HG02981 (cell line): ENCODE results near the gene WDR73.
"Not testable (repeated sequence)": the region's sequence is repeated elsewhere in the genome, so short reads cannot be mapped to it uniquely, and the experiment has no call there.

Source experiments
- ATAC-seq: cut with Tn5 transposase; IDR thresholded peaks from one replicate; pipeline ENCODE4 v1.9.1; 2021; ENCODE audit warnings: mild to moderate bottlenecking, moderate library complexity; ENCODE audit not compliant: unreplicated experiment

WDR73 gene

GRCh38 chr15:84658080-84658787 is 4.2 kb upstream of the WDR73 start, which contains the start of gene NMB:
Gene NMB (minus strand): TSS chr15:84658199. CDS start chr15:84658152, 47 bp downstream.
- peak; percentile 68 for ATAC-seq

- ATAC-seq = peak; percentile 3
Measured at GRCh38 chr15:84657748-84658079, 3.6 kb upstream of the WDR73 start.

- no peak for ATAC-seq
Measured at GRCh38 chr15:84656972-84657371, 2.9 kb upstream of the WDR73 start.

GRCh38 chr15:84654689-84655453 is 788 bp upstream of the WDR73 start:
- ATAC-seq = peak; percentile 23

- no peak for ATAC-seq
Measured at GRCh38 chr15:84653584-84653909, 536 bp downstream of the WDR73 start.

- no peak for ATAC-seq
Measured at GRCh38 chr15:84649706-84650105, 4.4 kb downstream of the WDR73 start.

GRCh38 chr15:84648539-84648938 is 5.5 kb downstream of the WDR73 start:
- no peak for ATAC-seq

- no peak for ATAC-seq
Measured at GRCh38 chr15:84647726-84648125, 6.4 kb downstream of the WDR73 start.

GRCh38 chr15:84645997-84646396 is 8.1 kb downstream of the WDR73 start:
- ATAC-seq = no peak

GRCh38 chr15:84645496-84645895 is 8.6 kb downstream of the WDR73 start:
- no peak for ATAC-seq

GRCh38 chr15:84643838-84644237 is 10.2 kb downstream of the WDR73 start:
- ATAC-seq = no peak

GRCh38 chr15:84642640-84643039 is 11.4 kb downstream of the WDR73 start:
- ATAC-seq = not testable (repeated sequence)

GRCh38 chr15:84641871-84642270 is 12.2 kb downstream of the WDR73 start:
- not testable (repeated sequence) for ATAC-seq

GRCh38 chr15:84638103-84638502 is 16.0 kb downstream of the WDR73 start:
- no peak for ATAC-seq

- no peak for ATAC-seq
Measured at GRCh38 chr15:84634228-84634837, 19.8 kb downstream of the WDR73 start.

- ATAC-seq = no peak
Measured at GRCh38 chr15:84633311-84634227, 20.5 kb downstream of the WDR73 start.

GRCh38 chr15:84631706-84632272 is 22.3 kb downstream of the WDR73 start:
- ATAC-seq = no peak

- ATAC-seq = no peak
Measured at GRCh38 chr15:84629033-84629432, 25.1 kb downstream of the WDR73 start.

- ATAC-seq = no peak
Measured at GRCh38 chr15:84625123-84625522, 29.0 kb downstream of the WDR73 start.

GRCh38 chr15:84624359-84624758 is 29.7 kb downstream of the WDR73 start:
- no peak for ATAC-seq
